Suppressor macrophage treated with lipopolysaccharide for 1 hour (primary cell): ENCODE measurements around the gene PLEKHG3.
"Not testable (repeated sequence)": the region's sequence is repeated elsewhere in the genome, so short reads cannot be mapped to it uniquely, and the experiment has no call there.

Source experiments
- DNase-seq, 3 donors: peaks; one replicate each; pipeline ENCODE4 v3.0.0-alpha.2; 2020 to 2022

PLEKHG3 gene

DNA sequence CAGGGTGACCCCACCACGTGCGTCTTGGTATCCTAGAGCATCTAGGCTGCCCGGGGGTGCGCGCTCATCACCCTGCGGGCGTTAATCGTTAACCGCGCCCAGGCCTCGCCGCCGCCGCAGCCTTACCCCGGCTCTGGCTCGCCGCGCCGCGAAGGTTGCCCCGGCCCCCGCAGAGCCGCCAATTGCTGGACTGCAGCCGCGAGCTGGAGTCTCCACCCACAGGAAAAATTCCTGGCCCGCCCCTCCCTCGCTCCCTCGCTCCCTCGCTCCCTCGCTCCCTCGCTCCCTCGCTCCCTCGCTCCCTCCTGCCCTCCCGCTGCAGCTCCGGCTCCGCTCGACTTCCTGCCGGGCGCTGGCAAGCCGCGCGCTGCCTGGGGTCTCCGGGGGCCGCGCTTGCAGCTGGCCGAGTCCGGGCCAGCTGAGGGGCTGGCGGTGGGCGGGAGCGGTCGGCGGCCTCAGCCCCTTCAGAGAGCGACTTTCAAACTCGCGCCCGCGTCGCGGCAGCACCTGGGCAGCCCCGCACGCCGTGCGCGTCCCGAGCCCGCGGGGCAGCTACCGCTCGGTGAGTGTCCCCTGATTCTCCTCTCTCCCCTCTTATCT lies at the start of gene PLEKHG3:
Gene PLEKHG3, plus strand, starts transcription at position 282 of the 600 bp plus-strand sequence. CDS start 23,208 bp downstream, outside the sequence.
- DNase-seq: peak; percentile 46 to 78 (median 58)

DNA sequence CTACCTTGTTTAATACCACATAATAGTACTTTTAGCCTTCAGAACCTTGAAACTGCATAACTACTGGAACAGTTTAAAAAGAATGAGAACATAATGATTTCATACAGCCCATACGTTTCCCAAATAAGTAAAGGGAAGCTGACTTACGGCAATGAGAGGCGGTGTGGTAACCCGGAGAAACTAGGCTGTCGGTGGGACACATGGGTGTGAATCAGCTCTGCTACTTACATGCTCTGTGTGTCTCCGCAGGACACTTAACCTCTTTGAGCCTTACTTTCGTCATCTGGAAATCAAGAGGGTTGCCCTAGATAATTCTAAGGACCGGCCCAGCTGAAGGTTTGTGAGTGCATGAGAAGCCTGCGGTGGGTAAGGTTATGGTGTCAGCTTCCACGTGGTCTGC lies 49.3 kb upstream of the PLEKHG3 start:
- DNase-seq: peak; percentile 91 to 95 (median 94)

DNA sequence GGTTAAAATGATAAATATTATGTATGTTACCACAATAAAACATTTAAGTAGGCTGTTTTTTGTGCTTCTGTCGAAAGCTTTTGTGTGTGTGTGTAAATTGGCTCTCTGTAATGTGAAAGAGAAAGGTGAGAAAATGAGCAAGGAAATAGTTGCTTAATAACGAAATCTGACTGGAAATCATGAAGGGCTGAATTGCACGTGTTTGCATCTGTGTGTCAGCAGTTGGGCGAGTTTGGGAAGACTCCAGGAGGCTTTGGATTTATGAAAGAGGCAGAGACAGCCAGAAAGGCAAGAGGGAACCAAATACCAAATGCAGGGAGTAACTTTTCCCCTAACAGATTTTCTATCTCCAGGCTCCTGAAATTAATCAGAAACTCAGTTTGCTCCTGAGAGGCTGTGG lies 47.2 kb upstream of the PLEKHG3 start:
- peak in 2 of 3 donors; percentile 29 to 43 for DNase-seq

DNA sequence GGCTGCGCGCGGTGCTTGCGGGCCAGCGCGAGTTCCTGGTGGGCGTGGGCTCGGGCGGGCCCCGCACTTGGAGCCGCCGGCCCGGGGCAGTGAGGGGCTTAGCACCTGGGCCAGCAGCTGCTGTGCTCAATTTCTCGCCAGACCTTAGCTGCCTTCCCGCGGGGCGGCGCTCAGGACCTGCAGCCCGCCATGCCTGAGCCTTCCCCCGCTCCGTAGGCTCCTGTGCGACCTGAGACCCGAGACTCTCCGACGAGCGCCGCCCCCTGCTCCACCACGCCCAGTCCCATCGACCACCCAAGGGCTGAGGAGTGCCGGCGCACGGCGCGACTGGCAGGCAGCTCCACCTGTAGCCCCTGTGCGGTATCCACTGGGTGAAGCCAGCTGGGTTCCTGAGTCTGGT lies 46.0 kb upstream of the PLEKHG3 start:
- DNase-seq: no peak

DNA sequence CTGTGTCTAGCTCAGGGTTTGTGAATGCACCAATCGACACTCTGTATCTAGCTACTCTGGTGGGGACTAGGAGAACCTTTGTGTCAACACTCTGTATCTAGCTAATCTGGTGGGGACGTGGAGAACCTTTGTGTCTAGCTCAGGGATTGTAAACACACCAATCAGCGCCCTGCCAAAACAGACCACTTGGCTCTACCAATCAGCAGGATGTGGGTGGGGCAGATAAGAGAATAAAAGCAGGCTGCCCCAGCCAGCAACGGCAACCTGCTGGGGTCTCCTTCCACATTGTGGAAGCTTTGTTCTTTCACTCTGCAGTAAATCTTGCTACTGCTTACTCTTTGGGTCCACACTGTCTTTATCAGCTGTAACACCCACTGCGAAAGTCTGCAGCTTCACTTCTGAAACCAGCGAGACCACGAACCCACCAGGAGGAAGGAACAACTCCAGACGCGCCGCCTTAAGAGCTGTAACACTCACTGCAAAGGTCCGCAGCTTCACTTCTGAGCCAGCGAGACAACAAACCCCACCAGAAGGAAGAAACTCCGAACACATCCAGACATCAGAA lies 45.4 kb upstream of the PLEKHG3 start:
- not testable (repeated sequence) for DNase-seq

DNA sequence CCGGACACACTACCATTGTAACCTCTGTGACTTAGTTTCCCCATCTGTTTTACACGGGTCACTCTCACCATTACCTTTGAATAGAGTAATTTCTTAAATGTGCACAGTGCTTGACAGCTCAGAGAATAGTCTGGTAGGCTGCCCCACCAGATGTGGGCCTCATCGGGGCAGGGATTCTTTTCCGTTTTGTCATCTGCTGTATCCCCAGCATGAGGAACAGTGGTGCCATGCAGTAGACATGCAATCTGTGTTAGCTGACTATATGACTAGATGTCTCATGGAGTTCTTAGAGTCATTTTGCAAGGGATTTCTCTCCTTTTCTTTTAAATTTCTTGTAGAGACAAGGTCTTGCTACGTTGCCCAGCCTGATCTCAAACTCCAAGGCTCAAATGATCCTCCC lies 44.9 kb upstream of the PLEKHG3 start:
- no peak for DNase-seq

DNA sequence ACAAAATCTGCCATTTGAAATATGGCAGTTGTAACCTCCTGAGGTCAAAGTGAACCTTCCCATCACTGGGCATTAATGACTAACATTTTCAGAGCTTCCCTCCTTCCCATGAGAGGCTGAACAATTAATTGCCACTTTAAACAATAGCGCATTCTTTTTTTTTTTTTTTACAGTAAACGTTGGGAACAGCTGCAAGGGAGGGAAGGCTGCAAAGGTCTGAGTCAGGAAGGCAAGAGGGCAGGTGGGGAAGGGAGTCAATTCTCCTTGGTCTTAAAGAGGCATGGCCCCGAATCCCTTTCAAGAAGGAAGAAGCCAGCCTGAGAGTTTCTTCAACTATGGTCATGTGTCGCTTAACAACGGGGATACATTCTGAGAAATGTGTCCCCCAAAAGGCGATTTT lies 41.0 kb upstream of the PLEKHG3 start:
- no peak for DNase-seq

DNA sequence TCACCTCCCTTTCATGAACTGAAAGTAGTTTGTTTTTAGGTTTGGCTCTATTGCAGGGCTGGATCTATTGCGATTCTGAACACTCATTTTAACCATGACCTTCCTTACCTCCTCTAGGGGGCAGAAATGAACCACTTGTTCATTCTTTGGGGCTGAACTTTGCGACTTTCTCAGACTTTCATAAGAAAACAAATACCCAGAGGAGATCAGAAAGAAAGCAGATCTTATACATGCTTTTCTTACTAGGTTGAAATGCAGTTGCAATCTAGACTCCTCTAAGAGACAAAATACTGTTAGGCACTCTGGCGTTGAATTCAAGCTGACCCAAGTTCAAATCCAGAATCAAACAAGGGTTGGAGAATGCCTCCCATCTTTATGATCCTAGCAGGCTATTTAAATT lies 32.6 kb upstream of the PLEKHG3 start:
- peak; percentile 73 to 87 (median 80) for DNase-seq

DNA sequence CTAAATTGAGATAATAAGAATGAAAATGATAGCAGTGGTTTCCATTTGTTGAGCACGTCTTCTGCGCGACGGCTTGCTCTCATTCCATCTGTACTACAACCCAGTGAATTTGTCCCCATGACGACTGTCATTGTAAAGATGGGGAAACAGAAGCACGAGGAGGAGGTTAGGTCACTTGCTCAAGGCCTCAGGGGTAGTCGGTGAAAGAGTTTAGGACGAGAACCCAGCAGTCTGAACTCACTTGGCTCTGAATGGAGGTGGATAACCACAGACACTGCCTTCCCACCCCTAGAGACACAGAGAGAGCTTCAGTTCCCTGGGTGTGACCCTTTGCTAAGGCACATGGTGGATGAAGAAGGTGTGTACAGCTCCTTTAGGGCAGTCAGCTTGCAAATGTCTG lies 30.9 kb upstream of the PLEKHG3 start:
- no peak for DNase-seq

DNA sequence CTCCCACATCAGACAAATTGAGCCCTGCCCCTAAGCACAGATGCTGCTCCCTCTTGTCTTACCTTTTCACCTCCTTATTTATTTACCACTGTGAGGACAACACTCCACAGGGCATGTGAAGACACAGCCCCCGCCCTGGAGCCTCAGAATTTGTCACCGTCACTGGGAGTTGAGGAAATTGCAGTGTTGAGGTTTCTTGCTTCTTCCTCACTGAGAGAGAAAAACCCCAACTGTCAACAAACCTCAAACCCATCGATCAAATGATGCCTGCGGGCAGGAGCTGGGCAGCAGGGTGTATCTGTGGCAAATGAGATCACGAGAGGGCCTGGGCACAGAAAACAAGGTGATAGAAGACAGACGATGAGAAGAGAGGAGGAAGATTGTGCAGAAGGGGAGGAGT lies 30.5 kb upstream of the PLEKHG3 start:
- peak; percentile 65 to 75 (median 71) for DNase-seq

DNA sequence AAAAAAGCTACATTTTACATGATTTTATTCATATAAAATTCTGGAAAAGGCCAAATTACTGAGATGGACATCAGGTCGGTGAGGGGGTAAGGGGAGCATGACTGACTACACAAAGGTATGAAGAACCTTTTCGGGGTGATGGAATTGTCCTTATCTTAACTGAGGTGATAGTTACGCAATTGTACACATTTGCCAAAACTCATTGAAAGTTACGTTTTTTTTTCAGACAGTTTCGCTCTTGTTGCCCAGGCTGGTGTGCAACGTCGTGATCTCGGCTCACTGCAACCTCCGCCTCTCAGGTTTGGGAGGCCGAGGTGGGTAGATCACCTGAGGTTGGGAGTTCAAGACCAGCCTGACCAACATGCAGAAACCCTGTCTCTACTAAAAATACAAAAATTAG lies 29.4 kb upstream of the PLEKHG3 start:
- no peak for DNase-seq

DNA sequence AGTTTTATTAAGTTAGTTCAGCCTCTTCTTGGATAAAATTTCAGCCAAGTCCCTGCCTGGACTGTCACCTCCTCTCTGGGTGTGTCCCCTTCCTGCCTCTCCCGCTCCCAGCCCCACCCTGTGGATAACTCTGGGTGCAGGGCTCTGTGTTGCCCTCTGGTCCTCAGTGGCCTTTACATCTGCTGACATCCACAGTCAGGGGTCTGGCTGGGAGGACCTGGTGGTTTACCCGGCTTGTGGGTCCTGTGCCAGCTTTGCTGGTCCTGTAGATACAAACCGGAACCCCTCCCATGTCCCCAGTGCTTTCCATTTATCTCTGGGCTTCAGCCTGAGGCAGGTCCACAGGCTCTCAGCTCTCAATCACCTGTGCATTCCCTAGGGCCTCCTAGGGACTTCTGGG lies 28.9 kb upstream of the PLEKHG3 start:
- no peak for DNase-seq

DNA sequence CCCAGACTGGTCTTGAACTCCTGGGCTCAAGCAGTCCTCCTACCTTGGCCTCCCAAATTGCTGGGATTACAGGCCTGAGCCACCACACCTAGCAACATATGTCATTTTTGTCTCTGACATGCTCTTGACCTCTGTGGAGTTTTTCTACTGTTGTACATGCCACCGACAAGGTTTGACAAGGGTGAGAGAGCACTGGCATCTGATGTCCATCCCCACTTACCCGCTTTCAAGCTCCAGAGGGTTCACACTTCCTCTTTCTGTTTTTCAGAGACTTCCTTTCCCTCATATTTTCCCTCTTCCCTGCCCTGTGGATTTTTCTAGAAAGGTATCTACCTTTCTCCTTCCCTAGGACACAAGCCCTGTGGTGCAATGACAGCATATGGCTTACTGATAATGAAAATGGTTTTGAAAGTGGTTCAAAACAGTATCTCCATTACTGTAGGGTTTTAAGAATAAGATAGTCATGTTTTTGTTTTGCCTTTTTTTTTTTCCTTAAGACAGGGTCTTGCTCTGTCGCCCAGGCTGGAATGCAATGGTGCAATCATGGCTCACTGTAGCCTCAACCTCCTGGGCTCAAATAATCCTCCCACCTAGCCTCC lies 27.7 kb upstream of the PLEKHG3 start:
- DNase-seq: no peak

DNA sequence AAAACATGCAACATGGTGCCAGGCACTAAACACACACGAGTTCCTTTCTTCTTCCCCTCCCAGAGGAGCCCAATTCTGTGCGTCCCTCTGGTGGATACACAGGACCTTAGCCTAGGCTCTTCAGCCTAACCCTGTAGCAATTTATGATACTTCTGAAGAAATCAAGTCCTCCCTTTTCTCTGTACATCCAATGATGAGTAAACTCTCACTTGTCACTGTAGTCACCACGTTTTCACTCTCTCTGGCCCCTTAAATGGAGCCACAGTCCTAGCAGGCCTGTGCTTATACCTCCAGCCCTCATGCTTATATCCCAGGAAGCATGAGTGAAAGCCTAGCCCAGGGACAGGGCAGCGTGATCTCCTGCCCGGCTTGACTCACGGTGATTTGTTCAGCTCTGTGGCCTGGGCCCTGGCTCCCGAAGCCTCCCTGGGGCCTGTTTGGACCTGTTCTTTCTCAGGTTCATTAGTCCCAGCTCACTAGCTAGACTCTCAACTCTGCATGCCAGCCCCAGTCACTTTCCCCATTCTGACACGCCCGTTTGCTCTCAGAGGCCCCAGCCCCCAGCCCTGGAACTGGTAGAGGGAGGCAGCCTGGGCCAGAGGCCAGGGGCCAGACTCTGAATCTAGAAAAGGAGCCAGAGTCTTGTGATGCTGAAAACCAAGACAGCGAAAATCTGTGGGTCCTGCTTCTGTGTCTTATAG lies 24.1 kb upstream of the PLEKHG3 start:
- no peak for DNase-seq

DNA sequence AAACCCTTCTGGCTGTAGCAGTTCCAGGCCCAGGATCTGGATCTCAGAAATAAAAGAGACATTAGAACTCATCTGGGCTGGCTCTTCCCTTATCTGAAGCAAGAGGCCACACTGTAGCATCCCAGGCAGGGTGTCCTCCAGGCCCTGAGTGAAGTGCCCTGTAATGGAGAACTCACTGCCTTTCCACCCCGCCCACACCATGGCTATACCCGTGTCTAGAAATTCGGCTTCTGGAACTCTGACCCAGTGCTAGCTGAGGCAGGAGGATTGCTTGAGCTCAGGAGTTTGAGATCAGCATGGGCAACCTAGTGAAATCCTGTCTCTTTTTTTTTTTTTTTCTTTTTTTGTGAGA lies 23.5 kb upstream of the PLEKHG3 start:
- peak in 1 of 3 donors; percentile 60 for DNase-seq

DNA sequence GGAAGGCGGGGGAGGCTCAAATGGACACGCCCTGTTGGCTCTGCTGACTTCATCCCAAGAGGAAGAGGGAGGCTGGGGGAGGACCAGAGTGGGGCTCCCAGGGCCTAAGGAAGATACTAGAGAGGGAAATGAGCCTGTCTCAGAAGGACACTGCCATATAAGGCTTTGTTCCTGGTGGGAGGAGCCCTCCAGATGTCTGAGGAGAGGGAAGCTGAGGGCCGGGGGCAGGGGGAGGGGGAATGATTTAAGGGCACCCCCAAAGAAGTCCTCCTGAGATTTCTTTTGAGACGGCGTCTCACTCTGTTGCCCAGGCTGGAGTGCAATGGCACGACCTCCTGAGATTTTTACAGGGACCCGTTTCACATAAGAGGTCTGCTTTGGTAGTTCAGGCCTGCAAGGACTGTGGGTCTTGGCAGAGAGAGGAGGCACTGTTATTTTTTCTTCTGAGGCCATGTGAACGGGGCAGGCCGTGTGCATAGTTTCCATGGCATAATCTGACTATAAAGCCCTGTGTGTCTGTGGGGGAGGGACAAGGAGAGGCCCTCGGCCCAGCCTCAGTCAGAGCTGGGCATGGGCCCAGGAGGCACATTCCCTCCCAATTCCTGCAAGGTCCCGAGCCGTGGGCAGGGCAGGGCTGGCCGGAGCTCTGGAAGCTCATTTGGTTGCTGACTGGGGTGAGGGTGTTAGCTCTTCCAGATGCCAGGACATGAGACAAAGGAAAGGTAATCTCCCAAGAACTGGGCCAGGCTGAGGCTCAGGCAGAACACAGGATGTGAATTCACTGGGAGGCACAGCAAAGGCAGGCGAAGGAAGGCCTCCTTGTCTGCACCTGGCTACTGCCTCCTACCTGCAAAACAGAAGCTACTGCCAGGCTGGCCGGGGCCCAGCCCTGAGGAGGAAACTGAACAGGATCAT lies 22.2 kb upstream of the PLEKHG3 start:
- peak; percentile 66 to 77 (median 67) for DNase-seq

DNA sequence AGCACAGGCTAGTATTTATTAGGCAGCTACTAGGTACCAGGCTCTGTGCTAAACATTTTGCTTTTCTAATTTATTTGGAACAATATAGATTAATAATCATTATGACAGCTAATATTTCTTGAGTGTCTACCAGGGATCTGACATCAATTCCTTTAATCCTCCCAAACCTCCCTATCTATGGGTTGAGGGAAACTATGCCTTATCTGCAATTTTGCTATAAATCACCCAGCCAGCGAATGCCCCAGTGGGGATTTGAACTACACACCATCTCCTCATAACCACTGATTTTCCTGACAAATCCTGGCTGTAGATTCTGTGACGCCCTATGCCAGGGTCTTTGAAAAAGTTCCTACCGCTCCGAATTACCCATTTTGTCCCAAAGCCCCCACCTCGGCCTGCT lies 21.4 kb upstream of the PLEKHG3 start:
- DNase-seq: no peak

DNA sequence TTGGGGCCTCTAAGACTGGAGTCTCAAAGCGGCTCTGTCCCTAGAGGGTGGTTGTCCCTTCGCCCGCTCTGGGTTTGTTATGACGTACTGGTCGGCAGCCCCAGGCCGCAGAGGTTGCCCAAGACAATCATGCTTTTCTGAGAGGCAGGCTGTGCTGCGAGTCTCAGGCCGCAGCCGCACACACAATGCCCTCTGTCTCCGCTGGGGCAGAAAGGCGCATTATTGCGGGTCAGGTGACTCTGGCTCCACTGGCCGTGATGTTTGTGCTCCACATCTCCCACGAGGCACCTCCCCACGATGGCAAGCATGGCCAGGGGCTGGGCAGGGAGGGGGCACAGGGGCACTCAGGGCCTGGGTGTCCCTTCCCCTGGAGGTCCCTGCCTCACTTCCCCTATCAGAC lies 21.0 kb upstream of the PLEKHG3 start:
- DNase-seq: no peak

DNA sequence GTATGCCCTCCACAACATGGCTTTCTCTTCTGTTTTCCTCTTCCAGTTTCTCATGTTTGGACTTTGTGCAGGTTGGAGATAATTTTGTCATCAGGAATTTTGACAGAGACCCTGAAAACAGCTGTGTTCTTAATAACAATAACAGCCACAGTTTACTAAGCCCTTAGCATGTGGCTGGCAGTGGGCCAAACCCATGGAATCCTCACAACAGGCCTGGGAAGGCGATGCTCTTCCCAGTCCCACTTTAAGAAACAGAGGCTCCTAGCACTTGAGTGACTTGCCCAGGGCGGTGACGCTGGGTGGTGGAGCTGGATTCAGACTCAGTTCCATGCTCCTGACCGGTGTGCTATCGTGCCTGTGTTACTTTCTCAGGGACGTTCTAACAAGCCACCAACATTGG lies 20.1 kb upstream of the PLEKHG3 start:
- no peak for DNase-seq

DNA sequence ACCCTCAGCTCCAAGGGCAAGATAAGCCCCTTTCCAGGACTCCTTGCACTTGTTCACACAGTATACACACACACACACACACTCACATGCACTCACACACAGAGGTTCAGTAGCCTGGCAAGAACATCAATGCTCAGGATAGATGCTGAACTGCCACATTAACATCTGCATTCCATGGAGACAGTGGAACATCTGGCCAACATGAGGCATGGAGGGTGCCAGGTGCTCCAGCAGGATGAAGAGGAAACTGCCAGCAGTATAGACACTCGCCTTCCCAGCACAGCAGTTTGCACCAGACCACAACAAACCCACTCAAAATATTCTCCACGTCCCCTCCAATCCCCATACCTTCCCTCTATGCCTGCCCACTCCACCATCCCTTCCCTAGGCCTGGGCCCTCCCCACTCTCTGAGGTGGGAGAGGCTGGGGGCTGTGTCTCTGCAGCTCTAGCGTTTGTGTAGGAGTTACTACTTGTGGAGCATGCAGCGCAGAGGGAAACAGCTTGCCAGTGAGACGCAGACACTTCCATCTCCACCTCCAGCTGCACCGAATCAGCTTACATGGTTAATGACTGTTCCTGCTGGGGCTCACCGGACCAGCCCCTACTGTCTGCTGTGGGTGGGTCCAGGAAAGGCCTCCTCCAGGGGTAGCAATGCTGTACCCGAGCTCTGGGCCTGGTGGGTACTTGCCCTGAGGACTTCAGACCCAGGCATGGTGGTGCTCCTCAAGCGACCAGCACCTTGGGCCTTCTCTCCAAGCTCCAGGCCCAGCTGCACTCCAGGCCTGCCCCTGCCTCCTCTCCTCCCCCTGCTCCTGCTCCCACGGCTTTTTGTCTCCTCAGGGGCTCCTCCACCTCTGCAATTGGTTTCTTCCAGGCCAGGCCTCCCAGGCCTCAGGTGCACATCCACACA lies 18.6 kb upstream of the PLEKHG3 start:
- no peak for DNase-seq

DNA sequence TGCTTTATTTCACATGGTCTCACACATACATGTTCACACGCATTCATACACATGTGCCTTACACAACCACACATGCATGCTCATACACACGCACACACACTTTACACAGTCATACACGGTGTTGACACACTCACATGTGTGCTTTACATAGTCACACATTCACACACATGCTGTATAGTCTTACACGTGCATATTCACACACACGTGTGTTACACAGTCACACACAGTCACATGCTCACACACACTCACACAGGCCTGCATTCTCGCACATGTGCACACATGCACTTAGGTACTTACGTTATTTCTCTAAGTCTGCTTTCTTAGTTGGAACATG lies 18.0 kb upstream of the PLEKHG3 start:
- no peak for DNase-seq

DNA sequence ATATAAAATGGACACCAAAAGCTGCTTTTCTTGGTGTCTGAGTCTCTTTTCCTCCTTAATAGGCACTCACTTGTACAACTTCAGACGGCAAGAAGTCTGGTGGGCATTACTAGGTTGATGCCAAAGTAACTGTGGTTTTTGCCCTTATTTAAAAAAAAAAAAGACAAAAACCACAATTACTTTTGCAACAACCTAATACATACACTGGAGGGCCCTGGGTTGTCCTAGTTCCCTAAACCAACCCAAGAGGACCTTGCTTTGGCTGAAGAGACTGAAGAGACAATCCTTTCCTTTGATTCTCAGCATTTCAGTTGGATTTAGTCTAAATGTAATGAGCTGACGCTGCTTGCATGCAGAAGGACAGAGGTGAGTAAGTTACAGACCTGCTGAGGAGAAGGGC lies 16.2 kb upstream of the PLEKHG3 start:
- peak; percentile 49 to 58 (median 56) for DNase-seq
